GM12878 (cell line): ENCODE data around the gene ZNF730.

Source experiments
- CTCF ChIP-seq, 3 experiments: IDR thresholded peaks in 2 of 3; conservative IDR thresholded peaks in 1 of 3; 2 replicates each; pipeline ENCODE4 v1.5.1; 2011; ENCODE audit warnings: low read depth in 3 of 3, low read length in 3 of 3, mild to moderate bottlenecking in 3 of 3, control low read depth in 2 of 3, moderate library complexity in 2 of 3, inconsistent platforms in 1 of 3, mixed read lengths in 1 of 3; ENCODE audit not compliant: control insufficient read depth in 2 of 3, insufficient read depth in 1 of 3; ENCODE audit errors: extremely low read depth in 1 of 3
- GATAD2B ChIP-seq: fragments of 450-650 bp; conservative IDR thresholded peaks from 2 replicates; pipeline ENCODE4 v1.6.1; 2017; ENCODE audit warnings: low read depth, mild to moderate bottlenecking, moderate library complexity
- JUNB ChIP-seq: IDR thresholded peaks from 2 replicates; pipeline ENCODE4 v1.6.1; 2016; ENCODE audit warnings: antibody characterized with exemption, mild to moderate bottlenecking
- JUND ChIP-seq: IDR thresholded peaks from 2 replicates; pipeline ENCODE4 v1.6.1; 2012; ENCODE audit warnings: low read depth, mild to moderate bottlenecking, low read length, improper control_type of control experiment, moderate library complexity
- MAX ChIP-seq: IDR thresholded peaks from 2 replicates; pipeline ENCODE4 v1.6.1; 2012; ENCODE audit warnings: low read depth, low read length, improper control_type of control experiment
- NR2F1 ChIP-seq: fragments of 450-650 bp; conservative IDR thresholded peaks from 2 replicates; pipeline ENCODE4 v1.6.1; 2017; ENCODE audit warnings: mild to moderate bottlenecking
- POLR2AphosphoS2 ChIP-seq: IDR thresholded peaks from 2 replicates; pipeline ENCODE4 v1.6.1; 2011; ENCODE audit warnings: low read depth, mild to moderate bottlenecking, low read length, improper control_type of control experiment, moderate library complexity
- POLR2AphosphoS5 ChIP-seq: IDR thresholded peaks from 2 replicates; pipeline ENCODE4 v1.6.1; 2011; ENCODE audit warnings: mild to moderate bottlenecking, low read length, inconsistent platforms
- RAD21 ChIP-seq: IDR thresholded peaks from 2 replicates; pipeline ENCODE4 v1.6.1; 2011; ENCODE audit warnings: mild to moderate bottlenecking, low read depth, low read length, moderate library complexity; ENCODE audit not compliant: insufficient read depth
- TAF1 ChIP-seq: IDR thresholded peaks from 2 replicates; pipeline ENCODE4 v1.6.1; 2011; ENCODE audit warnings: mild to moderate bottlenecking, low read depth, low read length, borderline replicate concordance
- USF1 ChIP-seq: IDR thresholded peaks from 2 replicates; pipeline ENCODE4 v1.6.1; 2011; ENCODE audit warnings: borderline replicate concordance, low read depth, mild to moderate bottlenecking, moderate library complexity, mixed read lengths, low read length; ENCODE audit not compliant: insufficient read depth; ENCODE audit errors: extremely low read length

DNA sequence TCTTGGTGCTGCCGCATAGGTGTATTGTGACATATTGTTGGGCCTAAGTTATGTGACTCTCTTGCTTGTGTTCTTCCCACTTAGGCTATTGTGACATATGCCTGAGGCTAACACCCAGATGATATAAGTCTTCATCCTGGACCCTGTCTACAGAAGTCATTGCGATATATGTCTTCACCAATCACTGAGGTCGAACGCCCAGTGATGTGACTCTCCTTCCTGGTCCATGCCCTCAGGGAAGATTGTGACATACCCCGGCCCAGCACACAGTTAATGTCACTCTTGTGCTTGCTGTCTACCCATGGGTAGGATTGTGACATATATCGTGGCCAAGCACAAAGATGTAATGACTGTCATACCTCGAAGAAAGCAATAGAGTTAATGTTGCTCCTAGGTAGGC lies 16.9 kb upstream of the ZNF730 start:
- no peak for TF ChIP-seq NR2F1
- no peak for TF ChIP-seq POLR2AphosphoS2
- TF ChIP-seq POLR2AphosphoS5, result no peak
- no peak for TF ChIP-seq CTCF (IDR thresholded peaks at IDR 0.05 in 2 of 3, conservative IDR thresholded peaks at IDR 0.05 in 1 of 3; ENCODE audit: control insufficient read depth in 2 of 3, extremely low read depth in 1 of 3, insufficient read depth in 1 of 3, low read depth in 3 of 3, low read length in 3 of 3)
- TF ChIP-seq JUNB, result no peak
- TF ChIP-seq TAF1, result no peak
- no peak for TF ChIP-seq JUND
- TF ChIP-seq USF1, result no peak
- TF ChIP-seq GATAD2B, result no peak
- no peak for TF ChIP-seq MAX
- no peak for TF ChIP-seq RAD21
